Skin epidermis (tissue), 12 donors: ENCODE results near the gene DTNB.

Experiments used
- H3K27ac ChIP-seq, 21 experiments: fragments of 200-600 bp; sonication (generic) in 11 of 21; one replicate each; pipeline ENCODE4 v1.5.0; 2020; ENCODE audit warnings: mild to moderate bottlenecking in 3 of 21, inconsistent platforms in 2 of 21, moderate library complexity in 2 of 21
- H3K4me3 ChIP-seq, 7 experiments: fragments of 200-600 bp; sonication (generic) in 2 of 7; one replicate each; pipeline ENCODE4 v1.5.0; 2020; ENCODE audit warnings: inconsistent platforms in 2 of 7, mild to moderate bottlenecking in 2 of 7, moderate library complexity in 1 of 7

Gene DTNB

DNA sequence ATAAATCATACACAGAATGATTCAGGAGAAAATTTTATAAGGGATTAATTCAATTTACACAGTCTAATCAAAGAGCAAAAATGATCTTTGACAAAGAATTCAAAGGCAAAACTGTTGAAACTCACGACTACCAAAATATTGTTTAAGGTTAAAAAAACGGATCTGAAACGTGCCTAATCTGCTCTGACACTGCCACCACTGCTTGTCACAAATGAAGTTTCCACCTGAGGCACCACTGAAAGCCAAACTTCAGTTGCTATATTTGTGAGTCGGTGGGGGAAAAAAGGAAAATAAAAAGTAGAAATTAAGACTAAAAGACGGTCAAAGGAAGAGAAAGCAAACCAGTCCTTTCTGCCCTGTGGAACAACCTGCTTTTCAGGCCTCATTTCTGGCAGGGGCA is 191.0 kb downstream of the DTNB start:
- Histone ChIP-seq H3K27ac (peak overlapping the region in 1 of 21 experiments; percentile 12), H3K4me3 (no peak overlapping the region)

DNA sequence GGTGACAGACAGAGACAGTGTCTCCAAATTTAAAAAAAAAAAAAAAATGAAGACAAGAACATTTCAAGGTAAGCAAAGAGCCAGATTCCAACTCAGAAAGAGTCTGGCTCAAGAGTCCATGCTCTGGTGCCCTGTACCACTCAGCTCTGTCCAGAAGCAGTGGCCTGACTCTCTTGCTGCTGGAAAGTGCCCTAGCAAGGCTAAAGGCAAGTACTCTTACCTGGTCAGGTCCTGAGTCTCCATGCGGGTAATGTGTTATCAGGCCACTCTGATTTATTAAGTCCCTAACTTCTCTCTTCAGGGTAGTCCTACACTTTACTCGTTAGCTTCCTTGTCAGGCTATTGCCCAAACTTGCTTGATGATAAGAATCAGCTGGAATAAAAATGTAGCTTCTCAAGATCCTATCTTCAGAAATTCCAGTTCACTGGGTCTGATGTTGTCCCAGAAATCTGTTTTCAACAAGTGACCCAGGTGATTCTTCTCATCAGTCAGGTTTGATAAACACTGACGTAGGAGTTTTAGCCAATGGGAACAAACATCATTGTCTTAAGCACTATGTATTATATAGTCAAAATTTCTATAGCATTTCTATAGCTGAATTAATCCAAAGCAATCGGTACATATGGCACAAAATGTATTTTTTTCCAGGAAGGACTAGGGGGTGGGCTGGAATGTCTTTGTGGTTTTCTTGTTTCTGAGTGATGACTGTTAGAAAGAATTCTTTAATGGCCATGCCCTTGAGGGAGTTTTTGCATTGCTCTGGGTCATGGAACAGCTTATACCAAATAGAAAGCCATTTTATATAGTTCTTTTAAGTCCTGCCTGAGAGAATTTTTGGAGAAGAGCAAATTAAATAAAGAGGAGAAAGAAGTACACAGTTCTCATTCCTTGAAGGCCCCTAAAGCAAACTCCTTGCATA is 191.7 kb downstream of the DTNB start:
- Histone ChIP-seq H3K27ac (no peak overlapping the region), H3K4me3 (no peak overlapping the region)

DNA sequence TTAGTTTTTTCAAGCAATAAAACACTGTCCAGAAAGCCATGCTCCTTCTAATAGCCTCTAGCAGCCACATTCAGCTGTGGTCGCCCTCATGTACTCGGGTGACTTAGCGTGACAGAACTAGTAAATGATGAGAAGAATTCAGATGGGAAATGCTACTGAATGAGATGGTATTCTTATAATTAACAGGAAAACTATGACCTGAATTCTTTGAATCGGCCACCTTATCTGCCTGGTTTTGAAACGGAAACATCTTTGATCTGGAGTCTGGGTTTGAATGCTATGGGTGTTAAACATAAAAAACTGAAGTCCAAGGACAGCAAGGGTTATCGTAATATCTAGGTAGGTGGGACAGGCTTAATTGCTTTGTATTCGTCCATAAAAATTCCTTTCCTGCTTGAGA is 192.8 kb downstream of the DTNB start:
- H3K27ac ChIP-seq: no peak overlapping the region
- no peak overlapping the region for H3K4me3 ChIP-seq

DNA sequence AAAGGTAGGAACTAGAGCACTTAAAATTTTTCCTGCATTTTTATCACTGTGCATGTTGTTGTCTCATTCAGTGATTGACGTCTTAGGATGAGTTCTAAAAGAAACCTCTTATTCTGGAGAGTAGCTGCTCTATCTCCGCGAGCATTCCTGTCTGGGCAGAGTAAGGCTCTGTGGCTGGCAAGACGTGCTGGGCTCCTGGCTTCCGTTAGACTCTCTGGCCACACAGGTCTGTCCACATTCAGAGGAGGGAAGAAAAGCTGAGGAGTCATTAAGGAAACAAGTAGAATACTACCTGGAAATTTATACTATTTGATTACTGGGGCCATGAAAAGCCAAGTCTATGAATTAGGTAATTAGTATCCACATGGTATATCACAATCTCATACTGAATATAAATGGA is 193.6 kb downstream of the DTNB start:
- no peak overlapping the region for H3K4me3 ChIP-seq
- no peak overlapping the region for H3K27ac ChIP-seq

DNA sequence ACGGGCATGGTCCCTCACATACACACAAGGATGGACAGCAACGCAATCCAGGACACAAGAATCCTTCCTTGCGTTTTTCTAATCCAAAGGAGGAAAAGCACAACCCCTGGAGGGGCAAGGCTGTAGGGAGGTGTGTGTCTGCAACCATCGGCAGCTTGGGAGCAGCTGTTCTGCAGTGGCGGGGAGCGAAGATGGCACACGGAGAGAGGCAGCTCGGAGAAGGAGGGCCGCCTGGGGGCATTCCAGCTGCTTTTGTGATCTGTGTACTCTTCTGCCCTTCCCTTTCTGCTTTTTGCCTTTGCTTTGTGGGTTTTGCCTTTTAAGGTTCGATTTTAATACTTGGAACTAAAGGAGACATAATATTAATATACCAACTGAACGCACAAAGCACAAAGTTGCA is 194.6 kb downstream of the DTNB start:
- H3K27ac ChIP-seq: no peak overlapping the region
- H3K4me3 ChIP-seq: no peak overlapping the region

DNA sequence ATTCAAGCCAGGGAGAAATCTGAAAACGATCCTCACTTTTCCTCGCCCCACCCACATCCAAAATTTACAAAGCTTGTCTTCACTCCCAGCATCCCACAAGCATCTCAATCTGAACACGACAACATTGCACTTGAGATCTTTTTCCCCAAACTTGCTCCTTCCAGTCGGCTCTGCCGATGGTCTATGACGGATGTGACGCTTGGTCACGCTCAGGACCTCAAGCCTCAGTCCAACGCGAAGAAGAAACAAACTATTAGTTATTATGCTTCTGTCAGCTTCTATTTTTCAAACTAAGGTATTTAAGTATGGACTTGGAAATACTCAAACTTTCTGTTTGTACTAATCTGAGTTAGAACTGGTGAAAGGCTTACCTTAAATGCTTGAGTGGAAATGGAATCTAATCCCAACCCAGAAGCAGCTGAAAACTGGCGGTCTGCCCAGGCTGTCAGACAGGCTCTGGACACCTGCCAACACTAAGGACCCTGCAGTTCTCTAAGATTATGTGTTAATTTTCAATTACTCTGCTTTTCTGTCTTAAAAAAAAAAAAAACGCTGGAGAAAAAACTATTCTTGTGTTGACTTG is 199.5 kb downstream of the DTNB start:
- Histone ChIP-seq H3K4me3 (no peak overlapping the region), H3K27ac (no peak overlapping the region)

DNA sequence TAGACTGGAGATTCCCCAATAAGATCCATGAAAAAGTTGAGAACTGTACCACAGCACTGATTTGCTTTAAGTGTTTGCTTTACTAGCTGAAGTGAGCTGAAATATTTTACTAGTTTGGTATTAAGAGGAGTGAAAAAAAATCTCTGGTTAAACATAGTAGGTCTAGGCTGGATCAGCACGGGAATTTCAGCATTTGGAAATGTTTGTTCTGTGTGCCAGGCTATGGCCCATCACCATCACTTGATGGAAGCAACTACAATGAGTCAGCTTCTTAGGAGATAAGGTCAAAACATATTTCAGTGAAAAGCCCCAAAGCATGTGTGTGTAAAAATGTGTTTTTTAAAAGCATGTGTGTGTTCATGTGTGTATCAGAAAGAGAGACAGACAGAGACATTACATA is 200.2 kb downstream of the DTNB start:
- Histone ChIP-seq H3K27ac (no peak overlapping the region), H3K4me3 (no peak overlapping the region)

DNA sequence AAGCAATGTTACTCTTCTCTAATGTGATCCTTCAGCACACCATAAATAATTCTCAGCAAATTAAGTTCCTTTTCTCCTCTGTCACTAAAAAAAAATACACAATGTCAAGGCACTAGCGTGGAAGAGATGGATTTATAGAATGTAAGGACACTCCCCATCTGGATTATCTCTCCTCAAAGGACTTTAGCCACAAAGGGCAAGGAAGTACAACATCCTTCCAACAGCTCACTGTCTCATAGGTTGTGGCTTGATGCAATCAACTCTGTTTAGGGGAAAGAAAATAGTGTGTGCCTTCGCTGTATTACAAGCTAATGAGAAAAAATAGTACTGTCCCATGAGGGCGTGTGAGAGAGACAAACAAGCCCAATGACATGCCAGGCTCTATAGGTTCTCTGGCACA is 202.6 kb downstream of the DTNB start:
- no peak overlapping the region for H3K4me3 ChIP-seq
- no peak overlapping the region for H3K27ac ChIP-seq

DNA sequence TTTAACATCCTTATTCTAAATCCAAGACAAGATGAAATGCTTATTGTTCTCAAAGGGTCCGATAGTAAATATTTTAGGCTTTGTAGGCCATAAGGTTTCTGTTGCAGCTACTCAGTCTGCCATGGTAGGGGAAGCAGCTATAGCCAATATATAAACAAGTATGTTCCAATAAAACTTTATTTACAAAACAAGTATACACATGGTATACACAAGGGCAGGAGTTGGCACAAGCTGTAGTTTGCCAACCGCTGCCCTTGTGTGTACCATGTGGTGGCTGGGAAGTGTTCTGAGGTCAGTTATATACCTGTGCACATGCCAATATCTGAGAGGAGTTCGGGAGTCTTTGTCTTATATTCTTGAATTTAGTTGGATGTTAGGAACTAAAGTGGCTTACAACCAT is 205.6 kb downstream of the DTNB start:
- Histone ChIP-seq H3K4me3 (no peak overlapping the region), H3K27ac (no peak overlapping the region)

DNA sequence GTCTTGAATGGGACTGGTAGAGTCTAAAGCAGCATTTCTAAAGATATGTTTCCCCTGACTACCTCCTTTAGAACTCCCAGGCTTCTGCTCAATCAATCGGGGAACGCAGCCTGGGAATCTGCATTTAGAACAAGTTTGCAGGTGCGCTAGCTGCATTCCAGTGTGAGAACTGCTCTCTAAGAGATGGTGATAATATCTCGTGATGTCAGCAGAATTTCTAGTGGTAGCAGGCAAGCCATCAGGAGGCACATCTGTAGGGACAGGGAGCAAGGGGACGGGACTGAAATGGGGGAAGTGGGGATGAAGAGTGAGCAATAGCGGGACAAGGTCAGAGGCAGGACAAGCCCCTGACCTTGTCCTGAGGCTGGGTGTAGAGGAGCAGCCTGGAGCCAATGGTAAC is 211.4 kb downstream of the DTNB start:
- no peak overlapping the region for H3K27ac ChIP-seq
- no peak overlapping the region for H3K4me3 ChIP-seq

DNA sequence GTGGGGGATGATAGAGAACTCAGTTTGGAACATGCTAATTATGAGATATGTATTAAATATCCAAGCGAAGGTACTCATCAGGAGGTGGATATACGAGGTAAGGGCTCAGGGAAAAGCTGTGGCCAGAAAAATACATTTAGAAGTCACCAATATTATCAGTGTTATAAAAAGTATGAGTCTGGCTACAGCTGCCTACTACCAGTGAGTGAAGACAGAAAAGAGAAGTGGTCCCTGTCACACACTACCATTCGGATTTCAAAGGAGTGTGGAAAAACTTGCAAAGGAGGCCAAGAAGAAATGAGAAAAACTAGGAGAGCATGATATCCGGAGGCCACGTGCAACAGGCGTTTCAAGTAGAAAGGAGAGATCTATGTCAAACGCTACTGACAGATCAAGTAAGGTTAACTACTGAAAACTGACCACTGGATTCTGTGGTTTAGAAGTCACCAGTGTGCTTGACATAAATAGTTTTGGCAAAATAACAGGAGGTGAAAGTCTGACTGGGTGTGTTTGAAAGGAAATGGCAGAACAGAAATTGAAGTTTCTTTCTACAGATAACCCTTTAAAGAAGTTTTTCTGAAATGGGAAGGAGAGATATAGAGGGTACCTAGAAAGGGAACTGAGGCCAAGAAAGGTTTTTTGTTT is 213.0 kb downstream of the DTNB start:
- Histone ChIP-seq H3K27ac (no peak overlapping the region), H3K4me3 (no peak overlapping the region)

DNA sequence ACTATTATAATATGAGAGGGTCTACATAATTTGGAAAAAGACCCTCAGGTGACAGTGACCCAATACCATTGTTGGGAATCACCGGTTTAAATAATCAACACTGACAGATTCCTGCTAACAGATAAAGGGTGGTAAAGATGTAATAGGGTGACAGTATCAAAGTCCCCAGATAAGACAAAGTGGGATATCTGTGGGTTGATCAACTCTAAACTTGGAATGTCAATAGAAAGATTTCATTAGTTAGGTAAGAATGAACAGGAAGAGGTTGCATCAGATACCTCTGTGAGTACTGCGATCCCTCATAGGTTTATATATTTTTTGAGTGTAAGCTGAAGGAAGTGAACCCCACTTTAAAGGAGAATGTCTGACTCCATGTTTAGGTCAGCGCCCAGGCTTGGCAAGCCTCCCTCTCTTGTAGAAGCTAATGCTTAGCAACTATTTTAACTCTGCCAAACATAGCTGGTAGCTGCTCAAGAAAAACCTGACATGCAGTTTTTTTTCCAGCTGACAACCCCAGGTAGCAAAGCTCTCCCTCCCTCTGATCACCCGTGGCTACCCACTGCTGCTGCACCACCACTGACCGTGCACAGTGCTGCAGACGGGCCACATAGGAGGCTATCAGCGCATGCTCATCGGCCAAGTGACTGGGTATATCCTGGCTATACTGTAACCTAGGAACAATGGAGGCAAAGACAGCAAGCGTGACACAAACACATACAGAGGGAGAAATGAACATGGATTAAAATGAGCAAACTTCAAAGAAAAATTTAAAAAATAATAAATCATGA is 218.4 kb downstream of the DTNB start:
- Histone ChIP-seq H3K27ac (no peak overlapping the region), H3K4me3 (no peak overlapping the region)

DNA sequence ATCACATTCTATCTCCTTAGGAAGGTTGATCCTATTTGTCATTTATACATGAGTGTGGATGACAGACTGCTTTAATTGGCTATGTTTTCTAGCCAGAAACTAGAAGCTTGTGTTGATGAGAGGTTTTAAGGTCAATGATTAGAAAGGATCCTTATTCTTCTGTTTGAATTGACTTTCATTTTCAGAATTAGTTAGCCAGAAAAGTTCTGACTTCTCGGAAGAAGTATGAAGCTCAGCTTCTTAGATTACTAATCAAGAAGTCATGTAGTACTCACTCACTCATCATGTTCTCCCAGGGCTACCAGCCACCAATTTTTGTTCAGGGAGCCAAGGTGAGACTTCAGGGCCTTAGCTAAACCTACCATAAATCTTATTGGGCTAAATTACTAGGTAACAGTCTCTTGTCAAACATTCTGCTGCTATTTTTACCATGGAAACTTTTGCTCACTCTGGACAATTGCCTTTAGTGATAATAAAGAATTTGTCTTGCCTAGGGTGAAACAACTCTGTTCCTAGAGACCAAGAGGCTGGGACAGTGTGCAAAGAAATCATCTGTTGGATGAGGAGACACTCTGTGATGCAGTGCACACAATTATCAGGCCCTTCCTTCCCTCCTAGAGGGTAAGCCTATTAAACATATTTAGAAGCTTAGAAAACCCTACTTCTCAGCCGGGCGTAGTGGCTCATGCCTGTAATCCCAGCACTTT is 220.0 kb downstream of the DTNB start:
- Histone ChIP-seq H3K4me3 (no peak overlapping the region), H3K27ac (peak overlapping the region in 4 of 21 experiments; percentile 54 to 77 (median 70))

DNA sequence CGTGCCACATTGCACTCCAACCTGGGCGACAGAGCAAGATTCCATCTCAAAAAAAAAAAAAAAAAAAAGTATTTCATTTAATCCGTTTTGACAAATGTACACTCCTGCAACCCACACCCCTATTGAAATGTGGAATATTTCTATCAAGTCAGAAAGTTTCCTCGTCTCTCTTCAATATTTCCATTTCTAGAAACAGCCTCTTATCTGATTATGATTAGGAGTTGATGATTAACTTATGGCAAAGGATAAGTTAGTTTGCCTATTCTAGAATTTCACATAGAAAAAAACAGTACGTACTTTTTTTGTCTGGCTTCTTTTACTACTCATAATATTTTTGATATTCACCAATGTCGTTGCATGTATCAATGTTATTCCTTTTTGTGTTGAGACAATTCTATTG is 224.6 kb downstream of the DTNB start:
- Histone ChIP-seq H3K27ac (no peak overlapping the region), H3K4me3 (no peak overlapping the region)

DNA sequence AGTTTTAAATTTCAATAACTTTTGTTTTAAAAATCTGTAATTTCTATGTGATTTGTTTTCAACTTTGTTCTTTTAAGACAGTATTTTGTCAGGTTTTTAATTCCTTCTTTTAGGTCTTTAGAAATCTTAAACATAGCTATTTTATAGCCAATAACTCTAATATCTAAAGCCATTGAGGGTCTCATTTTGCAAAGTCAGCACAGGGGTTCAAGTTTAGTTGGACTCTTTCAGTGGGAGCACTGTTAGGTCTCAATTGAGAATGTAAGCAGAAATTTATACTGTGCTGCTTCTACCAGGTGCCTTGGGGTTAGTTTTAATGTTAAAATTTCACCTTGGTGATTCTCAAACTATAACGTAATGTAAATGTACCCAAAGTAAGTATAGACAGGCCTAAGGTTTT is 226.4 kb downstream of the DTNB start:
- H3K27ac ChIP-seq: no peak overlapping the region
- H3K4me3 ChIP-seq: no peak overlapping the region

DNA sequence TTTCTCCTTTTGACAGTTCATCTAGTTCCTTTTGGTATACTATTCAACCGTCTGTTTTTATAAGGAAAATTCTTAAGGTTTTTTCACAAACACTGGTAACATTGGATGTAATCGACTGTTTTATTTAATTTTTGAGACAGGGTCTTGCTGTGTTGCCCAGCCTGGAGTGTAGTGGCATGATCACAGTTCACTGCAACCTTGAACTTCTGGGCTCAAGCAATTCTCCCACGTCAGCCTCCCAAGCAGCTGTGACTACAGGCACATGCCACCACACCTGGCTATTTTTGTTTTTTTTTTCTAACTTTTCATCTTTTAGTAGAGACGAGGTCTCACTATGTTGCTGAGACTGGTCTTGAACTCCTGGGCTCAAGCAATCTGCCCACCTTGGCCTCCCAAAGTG is 227.3 kb downstream of the DTNB start:
- H3K4me3 ChIP-seq: no peak overlapping the region
- no peak overlapping the region for H3K27ac ChIP-seq

DNA sequence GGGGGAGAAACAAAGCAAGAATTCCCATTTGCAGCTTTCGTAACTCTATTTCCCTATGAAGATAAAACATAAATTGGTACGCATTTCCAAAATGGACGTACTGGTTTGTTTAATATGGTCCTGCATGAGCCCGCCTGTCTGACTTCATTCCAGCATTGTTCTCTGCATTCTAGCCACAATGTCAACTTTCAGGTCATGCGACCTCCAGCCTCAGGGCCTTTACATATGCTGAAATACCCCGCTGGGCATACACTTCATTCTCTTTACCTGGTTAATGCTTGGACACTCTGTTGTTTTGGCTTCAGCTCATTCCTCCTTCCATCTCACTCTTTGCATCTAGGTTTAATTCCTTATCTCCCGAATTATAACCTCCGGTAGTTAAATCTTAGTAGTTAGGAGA is 227.9 kb downstream of the DTNB start:
- Histone ChIP-seq H3K27ac (no peak overlapping the region), H3K4me3 (no peak overlapping the region)

DNA sequence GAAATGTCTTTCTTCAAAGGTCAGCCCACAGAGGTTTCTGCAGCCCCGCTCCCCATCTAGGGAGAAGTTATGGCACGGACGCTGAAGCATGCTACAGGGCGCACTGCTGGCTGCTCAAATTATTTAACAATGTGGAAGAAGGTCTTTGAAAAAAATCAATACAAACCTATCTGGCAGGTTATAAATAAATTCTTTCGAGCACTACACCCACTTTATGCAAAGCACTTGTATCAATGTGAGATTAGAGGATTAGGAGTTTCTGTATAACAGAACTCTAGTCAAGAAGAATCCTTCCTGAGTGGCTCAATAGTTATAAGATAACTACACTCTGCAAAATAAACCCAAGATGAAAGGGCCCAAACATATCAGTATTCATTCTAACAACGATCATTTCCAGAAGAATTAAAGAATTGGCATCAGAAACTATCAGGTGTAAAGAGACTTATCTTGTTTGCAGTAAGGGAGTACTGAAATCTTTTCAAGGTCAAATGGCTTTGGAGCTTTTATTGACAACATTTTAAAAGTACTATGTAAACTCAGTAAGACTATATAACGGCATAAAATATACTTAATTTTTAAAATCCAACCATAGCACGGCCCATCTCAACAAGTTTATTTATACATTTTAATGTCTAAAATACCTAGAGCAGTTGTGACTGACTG is 228.6 kb downstream of the DTNB start:
- Histone ChIP-seq H3K4me3 (no peak overlapping the region), H3K27ac (no peak overlapping the region)

DNA sequence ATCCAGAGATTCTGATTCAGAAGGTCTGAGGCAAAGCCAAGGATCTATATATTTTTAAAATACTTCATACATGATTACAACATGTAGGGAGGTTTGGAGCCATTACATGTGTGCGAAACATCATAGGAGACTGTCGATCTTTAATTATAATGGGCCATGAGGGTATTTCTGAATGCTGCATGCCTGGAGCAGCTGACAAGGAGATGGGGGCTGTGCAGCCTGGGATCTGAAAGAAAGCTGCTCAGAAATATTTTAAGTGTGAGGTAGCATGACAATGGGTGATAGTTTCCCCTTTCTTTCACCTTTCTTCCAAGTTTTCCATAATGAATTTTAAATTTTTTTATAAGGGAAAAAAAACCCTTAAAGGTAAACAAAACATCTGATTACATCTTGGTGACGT is 229.6 kb downstream of the DTNB start:
- Histone ChIP-seq H3K4me3 (no peak overlapping the region), H3K27ac (no peak overlapping the region)
